Fibroblast of lung (primary cell): ENCODE data around the gene AMPD3.

Source experiments
- CTCF ChIP-seq, 2 donors: IDR thresholded peaks in 1 of 2; conservative IDR thresholded peaks in 1 of 2; 1 replicate in 1 of 2; 2 replicates in 1 of 2; pipeline ENCODE4 v1.5.1; 2011 to 2012; ENCODE audit warnings: low read length in 2 of 2, control low read depth in 1 of 2, inconsistent platforms in 1 of 2, low read depth in 1 of 2, mild to moderate bottlenecking in 1 of 2
- EZH2 ChIP-seq: IDR thresholded peaks from 2 replicates; pipeline ENCODE4 v1.5.1; 2012; ENCODE audit warnings: low read length, control low read depth, mild to moderate bottlenecking; ENCODE audit errors: missing control alignments

GRCh38 chr11:10494636-10495463 lies 39.8 kb downstream of the AMPD3 start:
- no peak for TF ChIP-seq CTCF (conservative IDR thresholded peaks at IDR 0.05 in 1 of 2, IDR thresholded peaks at IDR 0.05 in 1 of 2; ENCODE audit: low read depth in 1 of 2, low read length in 2 of 2)
- no peak for TF ChIP-seq EZH2
